SIG-M5 treated with dmso at 0.1 percent for 504 hours (cell line): ENCODE measurements around the gene C6orf47.

ENCODE experiments used
- DNase-seq: peaks from one replicate; lab custom pipeline; 2025; ENCODE audit not compliant: unreplicated experiment; lab: John Stamatoyannopoulos, UW

C6orf47 gene

GRCh38 chr6:31615748-31616147 lies 44.8 kb downstream of the C6orf47 start:
- DNase-seq = peak; percentile 92

DNA sequence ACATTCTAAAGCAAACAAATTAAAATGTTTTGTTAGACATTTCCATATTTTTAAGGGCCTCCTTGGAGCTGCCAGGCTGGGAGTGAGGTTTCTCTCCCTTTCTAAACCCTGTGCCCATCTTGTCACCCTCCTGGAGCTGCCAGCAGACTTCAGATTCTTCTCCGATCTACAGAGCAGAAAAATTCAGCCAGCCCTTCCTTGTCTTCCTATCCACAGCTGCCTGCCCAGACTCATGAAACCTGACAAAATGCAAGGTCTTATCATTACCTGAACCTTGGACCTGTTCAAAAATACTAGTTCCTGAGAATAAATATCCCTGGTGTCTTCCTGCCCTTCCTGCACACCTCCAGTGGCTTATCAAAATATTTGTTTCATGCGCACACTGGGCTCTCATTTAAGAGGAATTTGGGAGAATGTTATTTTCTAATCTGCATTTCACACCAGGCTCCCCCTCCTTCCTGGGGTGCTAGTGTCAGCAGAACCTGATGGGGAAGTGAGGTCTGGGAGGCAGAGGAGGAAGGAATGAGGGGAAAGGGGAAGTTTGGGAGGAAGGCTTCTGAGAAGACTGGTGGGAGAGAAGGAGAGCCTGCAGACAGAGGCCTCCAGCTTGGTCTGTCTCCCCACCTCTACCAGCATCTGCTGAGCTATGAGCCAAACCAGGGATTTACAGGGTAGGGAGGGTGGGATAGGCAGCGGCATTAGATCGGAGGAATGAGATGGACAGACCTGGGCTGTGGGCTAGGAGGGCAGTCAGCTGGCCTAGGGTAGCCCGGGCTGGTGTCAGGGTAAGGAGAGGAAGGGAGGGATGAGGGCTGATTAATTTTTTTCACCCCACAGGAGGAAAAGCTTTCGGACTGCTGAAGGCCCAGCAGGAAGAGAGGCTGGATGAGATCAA lies 45.6 kb downstream of the C6orf47 start, which contains the start of gene AIF1:
TSS of gene AIF1 (plus strand) at position 551 of the 895 bp plus-strand sequence. CDS start at position 647, 96 bp downstream.
- DNase-seq = peak; percentile 61

- peak; percentile 73 for DNase-seq
Measured at GRCh38 chr6:31614075-31614619, 46.4 kb downstream of the C6orf47 start.

DNA sequence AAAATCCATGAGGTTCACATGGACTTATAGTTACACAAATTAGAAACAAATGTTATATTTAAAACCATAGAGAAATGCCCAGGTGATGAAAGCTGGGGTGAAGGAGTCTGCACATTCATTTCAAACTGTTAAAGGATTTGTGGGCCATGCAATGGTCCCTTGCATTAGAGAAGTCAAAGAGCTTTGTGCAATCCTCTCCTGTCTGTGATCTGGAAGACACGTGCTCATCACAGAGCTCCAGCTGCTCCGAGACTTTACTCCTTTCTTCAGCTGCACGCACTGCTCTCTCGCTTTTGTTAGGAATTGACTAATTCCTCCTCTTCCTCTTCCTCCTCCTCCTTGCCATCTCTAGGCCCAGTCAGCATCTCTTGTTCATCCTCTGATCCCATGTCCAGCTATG lies 49.6 kb downstream of the C6orf47 start:
- peak; percentile 54 for DNase-seq

- DNase-seq = no peak
Measured at GRCh38 chr6:31609519-31610406, 50.8 kb downstream of the C6orf47 start.
